Endothelial cell of umbilical vein (primary cell): ENCODE data around the gene ZNF660.

Source experiments
- EZH2 ChIP-seq: IDR thresholded peaks from 2 replicates; pipeline ENCODE4 v1.6.1; 2012; ENCODE audit warnings: borderline replicate concordance, low read depth, mild to moderate bottlenecking, moderate library complexity, low read length, inconsistent platforms; ENCODE audit not compliant: severe bottlenecking
- JUN ChIP-seq: IDR thresholded peaks from 2 replicates; pipeline ENCODE4 v1.6.1; 2011; ENCODE audit warnings: borderline replicate concordance, low read depth; ENCODE audit not compliant: insufficient read length, insufficient read depth
- MYC ChIP-seq: IDR thresholded peaks from one replicate; pipeline ENCODE4 v1.6.1; 2011; ENCODE audit warnings: mild to moderate bottlenecking, low read depth, low read length
- POLR2AphosphoS5 ChIP-seq: IDR thresholded peaks from 2 replicates; pipeline ENCODE4 v1.6.1; 2012; ENCODE audit warnings: low read depth, mild to moderate bottlenecking, control low read depth, low read length, moderate library complexity; ENCODE audit not compliant: insufficient read depth
- TF ChIP-seq, protein P1 (sequence below), 2 donors: IDR thresholded peaks; 1 replicate in 1 of 2; 2 replicates in 1 of 2; pipeline ENCODE4 v1.5.1; 2011; ENCODE audit warnings: low read length in 2 of 2, mild to moderate bottlenecking in 2 of 2, moderate library complexity in 2 of 2, control low read depth in 1 of 2, inconsistent platforms in 1 of 2, low read depth in 1 of 2; ENCODE audit not compliant: insufficient read depth in 1 of 2; ENCODE audit errors: extremely low read depth in 1 of 2
- TF ChIP-seq, protein P2 (sequence below): IDR thresholded peaks from 2 replicates; pipeline ENCODE4 v1.6.1; 2011; ENCODE audit not compliant: insufficient read depth, insufficient read length

DNA sequence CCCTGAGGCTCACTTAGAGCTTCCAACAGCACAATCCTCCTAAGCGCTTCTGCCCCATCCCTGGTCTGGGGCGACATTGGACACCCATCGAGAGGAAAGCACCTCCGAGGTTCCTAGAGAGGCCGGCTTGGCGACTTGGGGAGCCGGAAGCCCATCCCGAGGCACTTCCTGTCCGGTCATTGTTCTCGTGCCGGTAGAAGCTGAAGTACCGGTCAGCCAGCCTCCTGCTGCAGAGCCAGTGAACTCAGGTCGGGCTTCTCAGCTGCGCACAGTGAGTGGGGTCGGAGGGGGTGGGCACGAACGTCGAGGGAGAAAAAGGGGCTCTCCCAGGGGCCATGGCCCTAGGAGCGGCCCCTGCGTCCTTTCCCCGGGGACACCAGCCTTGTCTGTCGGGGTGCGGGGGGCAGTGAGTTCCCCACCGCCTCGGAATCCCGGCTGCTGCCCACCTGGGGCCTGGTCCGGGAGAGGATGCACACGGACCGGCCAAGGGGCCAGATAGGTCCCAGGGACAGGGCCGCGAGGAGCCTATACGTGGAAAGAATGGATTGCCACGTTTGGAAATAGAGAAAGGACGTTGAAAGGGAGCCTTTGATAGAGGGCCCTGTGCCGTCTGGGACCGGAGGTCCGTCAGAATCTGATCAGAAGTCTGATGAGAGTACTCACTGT is 63.9 kb downstream of the ZNF660 start, which contains the start of gene ZNF35:
- TF ChIP-seq, protein P1, sequence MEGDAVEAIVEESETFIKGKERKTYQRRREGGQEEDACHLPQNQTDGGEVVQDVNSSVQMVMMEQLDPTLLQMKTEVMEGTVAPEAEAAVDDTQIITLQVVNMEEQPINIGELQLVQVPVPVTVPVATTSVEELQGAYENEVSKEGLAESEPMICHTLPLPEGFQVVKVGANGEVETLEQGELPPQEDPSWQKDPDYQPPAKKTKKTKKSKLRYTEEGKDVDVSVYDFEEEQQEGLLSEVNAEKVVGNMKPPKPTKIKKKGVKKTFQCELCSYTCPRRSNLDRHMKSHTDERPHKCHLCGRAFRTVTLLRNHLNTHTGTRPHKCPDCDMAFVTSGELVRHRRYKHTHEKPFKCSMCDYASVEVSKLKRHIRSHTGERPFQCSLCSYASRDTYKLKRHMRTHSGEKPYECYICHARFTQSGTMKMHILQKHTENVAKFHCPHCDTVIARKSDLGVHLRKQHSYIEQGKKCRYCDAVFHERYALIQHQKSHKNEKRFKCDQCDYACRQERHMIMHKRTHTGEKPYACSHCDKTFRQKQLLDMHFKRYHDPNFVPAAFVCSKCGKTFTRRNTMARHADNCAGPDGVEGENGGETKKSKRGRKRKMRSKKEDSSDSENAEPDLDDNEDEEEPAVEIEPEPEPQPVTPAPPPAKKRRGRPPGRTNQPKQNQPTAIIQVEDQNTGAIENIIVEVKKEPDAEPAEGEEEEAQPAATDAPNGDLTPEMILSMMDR (IDR thresholded peaks at IDR 0.05; ENCODE audit: extremely low read depth in 1 of 2, insufficient read depth in 1 of 2, low read depth in 1 of 2, low read length in 2 of 2) = no peak
- TF ChIP-seq, protein P2, sequence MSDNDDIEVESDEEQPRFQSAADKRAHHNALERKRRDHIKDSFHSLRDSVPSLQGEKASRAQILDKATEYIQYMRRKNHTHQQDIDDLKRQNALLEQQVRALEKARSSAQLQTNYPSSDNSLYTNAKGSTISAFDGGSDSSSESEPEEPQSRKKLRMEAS = no peak
- TF ChIP-seq JUN (no peak), EZH2 (no peak), MYC (no peak), POLR2AphosphoS5 (peak; percentile 71)
